ENCODE results near the gene COL25A1.

COL25A1 gene

GRCh38 chr4:109313168-109314133, 11.0 kb upstream of the COL25A1 start:
- H3K27me3 ChIP-seq (ENCODE audit: control insufficient read depth, insufficient read depth, low read length), result no peaks in the 10 kb centered on the region
- no peak overlapping the region for H3K4me3 ChIP-seq (ENCODE audit: low read length)
- no peak overlapping the region for H3K9ac ChIP-seq (ENCODE audit: low read length)
- no peaks in the 10 kb centered on the region for H3K9me3 ChIP-seq (ENCODE audit: control insufficient read depth, low read length)
- no peaks in the 10 kb centered on the region for H3K36me3 ChIP-seq (ENCODE audit: control insufficient read depth, insufficient read depth, low read length)
- H3K4me1 ChIP-seq (ENCODE audit: control insufficient read depth, insufficient read depth, low read length), result no peaks in the 10 kb centered on the region

GRCh38 chr4:109303140-109303496, 660 bp upstream of the COL25A1 start:
- Histone ChIP-seq H3K36me3 (ENCODE audit: control insufficient read depth, insufficient read depth, low read length) (no peaks in the 10 kb centered on the region), H3K27me3 (ENCODE audit: control insufficient read depth, insufficient read depth, low read length) (peaks cover 49% of the 10 kb centered on the region), H3K4me1 (ENCODE audit: control insufficient read depth, insufficient read depth, low read length) (peaks cover 11% of the 10 kb centered on the region), H3K9me3 (ENCODE audit: control insufficient read depth, low read length) (no peaks in the 10 kb centered on the region), H3K4me3 (ENCODE audit: low read length) (no peak overlapping the region), H3K9ac (ENCODE audit: low read length) (no peak overlapping the region)

- Histone ChIP-seq H3K4me1 (ENCODE audit: control insufficient read depth, insufficient read depth, low read length) (peaks cover 11% of the 10 kb centered on the region), H3K36me3 (ENCODE audit: control insufficient read depth, insufficient read depth, low read length) (no peaks in the 10 kb centered on the region), H3K4me3 (ENCODE audit: low read length) (peak overlapping the region; percentile 28), H3K27me3 (ENCODE audit: control insufficient read depth, insufficient read depth, low read length) (peaks cover 49% of the 10 kb centered on the region), H3K9me3 (ENCODE audit: control insufficient read depth, low read length) (no peaks in the 10 kb centered on the region), H3K9ac (ENCODE audit: low read length) (no peak overlapping the region)
Measured at GRCh38 chr4:109301651-109302360, 652 bp downstream of the COL25A1 start.

GRCh38 chr4:109298279-109299010, 4.0 kb downstream of the COL25A1 start:
- H3K4me3 ChIP-seq (ENCODE audit: low read length), result no peak overlapping the region
- H3K4me1 ChIP-seq (ENCODE audit: control insufficient read depth, insufficient read depth, low read length), result peaks cover 11% of the 10 kb centered on the region
- H3K27me3 ChIP-seq (ENCODE audit: control insufficient read depth, insufficient read depth, low read length), result peaks cover 37% of the 10 kb centered on the region
- no peaks in the 10 kb centered on the region for H3K36me3 ChIP-seq (ENCODE audit: control insufficient read depth, insufficient read depth, low read length)
- no peak overlapping the region for H3K9ac ChIP-seq (ENCODE audit: low read length)
- no peaks in the 10 kb centered on the region for H3K9me3 ChIP-seq (ENCODE audit: control insufficient read depth, low read length)

GRCh38 chr4:109296527-109296926, 5.9 kb downstream of the COL25A1 start:
- no peak overlapping the region for H3K9ac ChIP-seq (ENCODE audit: low read length)
- peaks cover under 1% of the 10 kb centered on the region for H3K4me1 ChIP-seq (ENCODE audit: control insufficient read depth, insufficient read depth, low read length)
- H3K36me3 ChIP-seq (ENCODE audit: control insufficient read depth, insufficient read depth, low read length), result no peaks in the 10 kb centered on the region
- no peaks in the 10 kb centered on the region for H3K9me3 ChIP-seq (ENCODE audit: control insufficient read depth, low read length)
- H3K4me3 ChIP-seq (ENCODE audit: low read length), result no peak overlapping the region
- H3K27me3 ChIP-seq (ENCODE audit: control insufficient read depth, insufficient read depth, low read length), result peaks cover 18% of the 10 kb centered on the region

- Histone ChIP-seq H3K4me1 (ENCODE audit: control insufficient read depth, insufficient read depth, low read length) (no peaks in the 10 kb centered on the region), H3K36me3 (ENCODE audit: control insufficient read depth, insufficient read depth, low read length) (no peaks in the 10 kb centered on the region), H3K4me3 (ENCODE audit: low read length) (no peak overlapping the region), H3K27me3 (ENCODE audit: control insufficient read depth, insufficient read depth, low read length) (peaks cover 5% of the 10 kb centered on the region), H3K9ac (ENCODE audit: low read length) (no peak overlapping the region), H3K9me3 (ENCODE audit: control insufficient read depth, low read length) (no peaks in the 10 kb centered on the region)
Measured at GRCh38 chr4:109295081-109295480, 7.4 kb downstream of the COL25A1 start.

GRCh38 chr4:109294468-109295020, 7.9 kb downstream of the COL25A1 start:
- Histone ChIP-seq H3K9ac (ENCODE audit: low read length) (no peak overlapping the region), H3K4me1 (ENCODE audit: control insufficient read depth, insufficient read depth, low read length) (no peaks in the 10 kb centered on the region), H3K36me3 (ENCODE audit: control insufficient read depth, insufficient read depth, low read length) (no peaks in the 10 kb centered on the region), H3K9me3 (ENCODE audit: control insufficient read depth, low read length) (no peaks in the 10 kb centered on the region), H3K27me3 (ENCODE audit: control insufficient read depth, insufficient read depth, low read length) (peaks cover under 1% of the 10 kb centered on the region), H3K4me3 (ENCODE audit: low read length) (no peak overlapping the region)

GRCh38 chr4:109294006-109294405, 8.5 kb downstream of the COL25A1 start:
- no peaks in the 10 kb centered on the region for H3K36me3 ChIP-seq (ENCODE audit: control insufficient read depth, insufficient read depth, low read length)
- no peaks in the 10 kb centered on the region for H3K27me3 ChIP-seq (ENCODE audit: control insufficient read depth, insufficient read depth, low read length)
- H3K4me1 ChIP-seq (ENCODE audit: control insufficient read depth, insufficient read depth, low read length), result no peaks in the 10 kb centered on the region
- no peak overlapping the region for H3K4me3 ChIP-seq (ENCODE audit: low read length)
- H3K9me3 ChIP-seq (ENCODE audit: control insufficient read depth, low read length), result no peaks in the 10 kb centered on the region
- H3K9ac ChIP-seq (ENCODE audit: low read length), result no peak overlapping the region

GRCh38 chr4:109291707-109292238, 10.7 kb downstream of the COL25A1 start:
- H3K4me3 ChIP-seq (ENCODE audit: low read length), result no peak overlapping the region
- H3K4me1 ChIP-seq (ENCODE audit: control insufficient read depth, insufficient read depth, low read length), result no peaks in the 10 kb centered on the region
- H3K36me3 ChIP-seq (ENCODE audit: control insufficient read depth, insufficient read depth, low read length), result no peaks in the 10 kb centered on the region
- H3K9ac ChIP-seq (ENCODE audit: low read length), result no peak overlapping the region
- H3K27me3 ChIP-seq (ENCODE audit: control insufficient read depth, insufficient read depth, low read length), result no peaks in the 10 kb centered on the region
- no peaks in the 10 kb centered on the region for H3K9me3 ChIP-seq (ENCODE audit: control insufficient read depth, low read length)

- no peaks in the 10 kb centered on the region for H3K4me1 ChIP-seq (ENCODE audit: control insufficient read depth, insufficient read depth, low read length)
- no peaks in the 10 kb centered on the region for H3K36me3 ChIP-seq (ENCODE audit: control insufficient read depth, insufficient read depth, low read length)
- H3K27me3 ChIP-seq (ENCODE audit: control insufficient read depth, insufficient read depth, low read length), result no peaks in the 10 kb centered on the region
- no peak overlapping the region for H3K9ac ChIP-seq (ENCODE audit: low read length)
- H3K9me3 ChIP-seq (ENCODE audit: control insufficient read depth, low read length), result no peaks in the 10 kb centered on the region
- no peak overlapping the region for H3K4me3 ChIP-seq (ENCODE audit: low read length)
Measured at GRCh38 chr4:109290918-109291317, 11.5 kb downstream of the COL25A1 start.

- H3K4me1 ChIP-seq (ENCODE audit: control insufficient read depth, insufficient read depth, low read length), result no peaks in the 10 kb centered on the region
- H3K36me3 ChIP-seq (ENCODE audit: control insufficient read depth, insufficient read depth, low read length), result no peaks in the 10 kb centered on the region
- H3K4me3 ChIP-seq (ENCODE audit: low read length), result no peak overlapping the region
- H3K9ac ChIP-seq (ENCODE audit: low read length), result no peak overlapping the region
- no peaks in the 10 kb centered on the region for H3K27me3 ChIP-seq (ENCODE audit: control insufficient read depth, insufficient read depth, low read length)
- H3K9me3 ChIP-seq (ENCODE audit: control insufficient read depth, low read length), result no peaks in the 10 kb centered on the region
Measured at GRCh38 chr4:109278594-109279031, 23.8 kb downstream of the COL25A1 start.

Measured in mucosa of stomach (tissue), 1 donor.